Measurements from ENCODE around the gene MIDN.

Gene MIDN

GRCh38 chr19:1233115-1233667 lies 15.2 kb upstream of the MIDN start:
- DNase-seq (ENCODE audit: low read depth), result no peak

- no peak for DNase-seq (ENCODE audit: low read depth)
These were observed 14.1 kb upstream of the MIDN start for GRCh38 chr19:1234051-1234954.

GRCh38 chr19:1234955-1235380 lies 13.4 kb upstream of the MIDN start:
- no peak for DNase-seq (ENCODE audit: low read depth)

GRCh38 chr19:1235625-1236538 lies 12.5 kb upstream of the MIDN start:
- no peak for DNase-seq (ENCODE audit: low read depth)

- DNase-seq (ENCODE audit: low read depth), result no peak
These were observed 11.8 kb upstream of the MIDN start for GRCh38 chr19:1236576-1236975.

GRCh38 chr19:1237027-1237659 lies 11.2 kb upstream of the MIDN start:
- no peak for DNase-seq (ENCODE audit: low read depth)

- no peak for DNase-seq (ENCODE audit: low read depth)
These were observed 10.5 kb upstream of the MIDN start, which contains the start of gene CBARP for GRCh38 chr19:1237754-1238368. TSS of gene CBARP (minus strand) at chr19:1238005. CDS start at chr19:1236100, 1,905 bp downstream.

- DNase-seq (ENCODE audit: low read depth), result no peak
These were observed 9.7 kb upstream of the MIDN start for GRCh38 chr19:1238369-1239303.

GRCh38 chr19:1239420-1239795 lies 9.0 kb upstream of the MIDN start:
- no peak for DNase-seq (ENCODE audit: low read depth)

- peak; percentile 75 for DNase-seq (ENCODE audit: low read depth)
These were observed 8.3 kb upstream of the MIDN start for GRCh38 chr19:1239796-1240737.

- no peak for DNase-seq (ENCODE audit: low read depth)
These were observed 7.5 kb upstream of the MIDN start for GRCh38 chr19:1240925-1241324.

GRCh38 chr19:1241417-1242095 lies 6.8 kb upstream of the MIDN start, which contains the start of gene ATP5F1D:
TSS of gene ATP5F1D (plus strand) at chr19:1241751. CDS start at chr19:1241851, 100 bp downstream.
- peak; percentile 82 for DNase-seq (ENCODE audit: low read depth)

- peak; percentile 68 for DNase-seq (ENCODE audit: low read depth)
These were observed 4.4 kb upstream of the MIDN start for GRCh38 chr19:1243768-1244692.

GRCh38 chr19:1244693-1245451 lies 3.5 kb upstream of the MIDN start:
- DNase-seq (ENCODE audit: low read depth), result no peak

- no peak for DNase-seq (ENCODE audit: low read depth)
These were observed 2.7 kb upstream of the MIDN start for GRCh38 chr19:1245494-1246264.

All from GM04504 (cell line).